IMR-90 (cell line): ENCODE results near the gene FOSL1. TPM values are rescaled to one million over a fixed set of nuclear protein-coding genes. Genes with fewer than 3 reads are reported as not detected.

ENCODE experiments used
- ATAC-seq: fragments of 200-7000 bp; cut with Tn5 transposase; 2 replicates; pipeline ENCODE4 v1.9.1; 2020; ENCODE audit warnings: low read depth, mild to moderate bottlenecking, moderate library complexity
- BruUV-seq: library from RNA; stranded (reverse); fragments of 400-500 nt; replicated peaks from 2 replicates; lab custom pipeline; 2021; lab: Mats Ljungman, UMichigan
- CTCF ChIA-PET: fragments of 300-600 bp; formaldehyde crosslinking; extraction: SDS; loops from one replicate; lab custom pipeline; 2021; ENCODE audit warnings: antibody characterized with exemption; lab: Yijun Ruan, JAX
- POLR2A ChIA-PET: fragments of 300-600 bp; sonication (Branson Sonifier 250); formaldehyde crosslinking; loops from one replicate; lab custom pipeline; 2022; ENCODE audit warnings: antibody characterized with exemption; ENCODE audit not compliant: unreplicated experiment; lab: Charles Lee
- DNase-seq: peaks from one replicate; pipeline ENCODE4 v3.0.0; 2013
- H2AFZ ChIP-seq: replicated peaks from 2 replicates; pipeline ENCODE3; 2013; ENCODE audit warnings: low read length, mild to moderate bottlenecking; ENCODE audit not compliant: poor library complexity
- H2AK5ac ChIP-seq: 2 replicates; pipeline ENCODE4 v1.6.1; 2013; ENCODE audit warnings: low read depth, low read length, inconsistent platforms
- H2AK9ac ChIP-seq: replicated peaks from 2 replicates; pipeline ENCODE3; 2013; ENCODE audit warnings: mild to moderate bottlenecking, low read depth, low read length, moderate library complexity; ENCODE audit not compliant: poor library complexity
- H2BK120ac ChIP-seq: 2 replicates; pipeline ENCODE4 v1.6.1; 2013; ENCODE audit warnings: low read depth, low read length, inconsistent platforms
- H2BK15ac ChIP-seq: 3 replicates; pipeline ENCODE4 v1.6.1; 2013; ENCODE audit warnings: low read depth, low read length, inconsistent platforms
- H2BK20ac ChIP-seq: 2 replicates; pipeline ENCODE4 v1.6.1; 2013; ENCODE audit warnings: low read depth, mild to moderate bottlenecking, inconsistent platforms, low read length, moderate library complexity
- H2BK5ac ChIP-seq: 2 replicates; pipeline ENCODE4 v1.6.1; 2013; ENCODE audit warnings: mild to moderate bottlenecking, low read depth, low read length, inconsistent platforms; ENCODE audit not compliant: poor library complexity, severe bottlenecking
- H3K14ac ChIP-seq: replicated peaks from 2 replicates; pipeline ENCODE4 v1.6.1; 2013; ENCODE audit warnings: low read depth, low read length, inconsistent platforms
- H3K18ac ChIP-seq: 2 replicates; pipeline ENCODE4 v1.6.1; 2013; ENCODE audit warnings: low read depth, low read length, control low read depth
- H3K23ac ChIP-seq: 2 replicates; pipeline ENCODE4 v1.6.1; 2013; ENCODE audit warnings: low read depth, low read length, inconsistent platforms
- H3K27ac ChIP-seq: 2 replicates; pipeline ENCODE4 v1.5.1; 2013; ENCODE audit warnings: mild to moderate bottlenecking, control low read depth, low read length; ENCODE audit not compliant: insufficient read depth
- H3K27me3 ChIP-seq: 2 replicates; pipeline ENCODE4 v1.6.1; 2013; ENCODE audit warnings: low read length; ENCODE audit not compliant: control insufficient read depth, insufficient read depth
- H3K36me3 ChIP-seq: 2 replicates; pipeline ENCODE4 v1.6.1; 2013; ENCODE audit warnings: low read length, mixed read lengths; ENCODE audit not compliant: control insufficient read depth, insufficient read depth
- H3K4ac ChIP-seq: 2 replicates; pipeline ENCODE4 v1.6.1; 2013; ENCODE audit warnings: low read depth, low read length, inconsistent platforms
- H3K4me1 ChIP-seq: 2 replicates; pipeline ENCODE4 v1.6.1; 2013; ENCODE audit warnings: low read length, mixed read lengths; ENCODE audit not compliant: control insufficient read depth, insufficient read depth
- H3K4me2 ChIP-seq: 2 replicates; pipeline ENCODE4 v1.6.1; 2013; ENCODE audit warnings: low read depth, mild to moderate bottlenecking, control low read depth, low read length, moderate library complexity
- H3K4me3 ChIP-seq: 2 replicates; pipeline ENCODE4 v1.5.1; 2013; ENCODE audit warnings: low read depth, mild to moderate bottlenecking, control low read depth, low read length, moderate library complexity; ENCODE audit not compliant: insufficient read depth
- H3K56ac ChIP-seq: 2 replicates; pipeline ENCODE4 v1.6.1; 2013; ENCODE audit warnings: low read length, inconsistent platforms; ENCODE audit not compliant: insufficient read depth; ENCODE audit errors: extremely low read depth
- H3K79me1 ChIP-seq, 2 experiments: 2 replicates each; pipeline ENCODE4 v1.6.1; 2013; ENCODE audit warnings: low read length in 2 of 2, inconsistent platforms in 1 of 2, low read depth in 1 of 2
- H3K9ac ChIP-seq: 2 replicates; pipeline ENCODE4 v1.6.1; 2013; ENCODE audit warnings: low read depth, low read length, control low read depth
- H3K9me1 ChIP-seq: 2 replicates; pipeline ENCODE4 v1.6.1; 2013; ENCODE audit warnings: low read length, inconsistent platforms; ENCODE audit not compliant: insufficient read depth
- H3K9me3 ChIP-seq: 2 replicates; pipeline ENCODE4 v1.6.1; 2013; ENCODE audit warnings: low read length; ENCODE audit not compliant: control insufficient read depth, insufficient read depth
- H4K20me1 ChIP-seq: 2 replicates; pipeline ENCODE4 v1.6.1; 2013; ENCODE audit warnings: low read length, inconsistent platforms; ENCODE audit not compliant: insufficient read depth
- H4K5ac ChIP-seq: 2 replicates; pipeline ENCODE4 v1.6.1; 2013; ENCODE audit warnings: mild to moderate bottlenecking, low read depth, low read length, control low read depth
- H4K8ac ChIP-seq, 2 experiments: 2 replicates each; pipeline ENCODE4 v1.6.1; 2013; ENCODE audit warnings: low read depth in 2 of 2, low read length in 2 of 2, control low read depth in 1 of 2, inconsistent platforms in 1 of 2
- H4K91ac ChIP-seq: 2 replicates; pipeline ENCODE4 v1.6.1; 2013; ENCODE audit warnings: low read depth, low read length, inconsistent platforms; ENCODE audit not compliant: insufficient read depth
- MAFK ChIP-seq: IDR thresholded peaks from 2 replicates; pipeline ENCODE4 v1.6.1; 2012; ENCODE audit warnings: low read depth, low read length, improper control_type of control experiment
- MAZ ChIP-seq: IDR thresholded peaks from 2 replicates; pipeline ENCODE4 v1.6.1; 2012; ENCODE audit warnings: low read depth, mild to moderate bottlenecking, low read length, improper control_type of control experiment, moderate library complexity, borderline replicate concordance
- MXI1 ChIP-seq: IDR thresholded peaks from 2 replicates; pipeline ENCODE4 v1.6.1; 2012; ENCODE audit warnings: low read depth, mild to moderate bottlenecking, low read length, moderate library complexity, borderline replicate concordance
- RAD21 ChIP-seq: IDR thresholded peaks from 2 replicates; pipeline ENCODE4 v1.6.1; 2012; ENCODE audit warnings: low read length, improper control_type of control experiment
- RFX5 ChIP-seq: IDR thresholded peaks from 2 replicates; pipeline ENCODE4 v1.8.0; 2012; ENCODE audit warnings: low read depth, mild to moderate bottlenecking, low read length, moderate library complexity
- SMC3 ChIP-seq: fragments of 150-350 bp; IDR thresholded peaks from 2 replicates; pipeline ENCODE4 v1.6.1; 2016; ENCODE audit warnings: low read depth, mild to moderate bottlenecking, antibody characterized with exemption, low read length, moderate library complexity
- WGBS, 2 experiments: methylation state at CpG; one replicate each; pipeline versions ENCODE4 v1.1.5 to v1.1.7; 2013; ENCODE audit warnings: missing lambda C conversion rate in 2 of 2; ENCODE audit not compliant: insufficient read length in 1 of 2; ENCODE audit errors: extremely low coverage in 2 of 2; 5-methylcytosine and 5-hydroxymethylcytosine counted together
- dilution Hi-C: fragments of 300-500 bp; cut with HindIII; formaldehyde crosslinking; loops from one replicate; pipeline ENCODE4 v1.14.3; 2018; ENCODE audit warnings: low sequenced_read_pairs; ENCODE audit not compliant: unreplicated experiment
- in situ Hi-C: fragments of 300-500 bp; cut with MboI; formaldehyde crosslinking; loops from 3 replicates; pipeline ENCODE4 v1.14.3; 2019; ENCODE audit warnings: low sequenced_read_pairs, inconsistent platforms, mixed read lengths
- intact Hi-C: fragments of 100-400 bp; cut with micrococcal nuclease; formaldehyde crosslinking; loops from 2 replicates; pipeline ENCODE4 v1.10.0; 2022
- polyA plus RNA-seq, 3 experiments: library from polyadenylated mRNA; depleted of rRNA; stranded (reverse); fragments of >200 nt; gene quantifications; 2 replicates each; pipeline ENCODE4 v1.2.3, GENCODE V29; 2012; ENCODE audit warnings: low replicate concordance in 1 of 3
- total RNA-seq: library from RNA; depleted of rRNA; stranded (reverse); fragments of >200 nt; gene quantifications from 2 replicates; pipeline ENCODE4 v1.2.3, GENCODE V29; 2012
- TF ChIP-seq, protein P1 (sequence below): conservative IDR thresholded peaks from 2 replicates; pipeline ENCODE4 v1.5.1; 2012; ENCODE audit warnings: mild to moderate bottlenecking, low read depth, low read length, improper control_type of control experiment

The FOSL1 gene
- total and polyA plus RNA-seq, 2 of the 4 experiments (the other 2 are of a cell fraction), result 17.2 to 107 TPM

DNA sequence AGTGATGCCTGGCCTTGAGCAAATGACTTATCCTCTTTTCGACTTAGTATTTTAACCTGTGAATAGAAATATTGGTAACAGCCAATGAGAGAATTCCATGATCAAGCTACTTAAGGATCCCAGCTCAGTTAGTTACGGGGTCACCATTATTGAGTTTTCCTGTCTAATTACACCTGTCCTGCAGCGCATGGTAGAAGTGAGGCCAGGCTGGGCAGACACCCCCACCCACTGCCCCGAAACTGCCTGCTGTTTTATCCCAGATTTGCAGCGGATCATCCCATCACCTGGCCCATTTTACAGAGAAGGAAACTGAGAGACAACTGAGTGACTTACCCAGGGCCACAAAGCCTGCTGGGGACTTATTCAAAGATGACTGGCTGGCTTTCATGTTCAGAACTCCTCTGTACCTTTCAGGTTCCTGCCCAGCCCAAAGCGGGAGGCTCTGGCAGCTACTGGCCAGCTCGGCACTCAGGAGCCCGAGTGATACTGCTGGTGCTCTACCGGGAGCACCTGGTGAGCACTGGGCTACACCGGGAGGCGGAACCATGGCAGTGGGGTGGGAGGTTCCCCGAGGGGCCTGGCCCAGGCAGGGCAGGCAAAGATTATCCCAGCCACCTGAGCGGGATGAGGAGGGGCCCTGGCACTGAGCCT lies 38.5 kb downstream of the FOSL1 start (continued):
- TF ChIP-seq MAFK, result no peak

DNA sequence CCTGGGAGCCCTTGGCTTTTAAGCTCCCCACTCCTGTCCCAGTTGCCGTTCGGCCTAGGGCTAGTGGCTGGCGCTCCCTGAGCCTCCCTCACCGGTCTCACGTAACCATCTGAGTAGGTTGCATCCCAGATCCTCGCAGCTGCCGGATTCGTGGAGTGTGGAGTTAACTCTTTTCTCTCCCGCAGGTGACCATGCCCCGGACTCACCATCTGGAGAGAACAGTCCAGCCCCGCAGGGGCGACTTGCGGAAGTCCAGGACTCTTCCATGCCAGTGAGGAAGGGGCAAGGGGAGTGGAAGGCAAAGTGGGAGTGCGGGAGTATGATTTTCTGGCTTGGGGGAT lies 39.1 kb downstream of the FOSL1 start:
- no peak overlapping the region for H2BK20ac ChIP-seq
- peak overlapping the region; percentile 95 for H3K4me3 ChIP-seq
- H2AK5ac ChIP-seq, result peak overlapping the region; percentile 96
- ATAC-seq (no peak), DNase-seq (no peak)
- WGBS, 2 experiments, result 20% methylated on average over 2 of the region's 14 CpGs; no CpG with 5 or more reads in 1 of the 2 experiments
- no peaks in the 10 kb centered on the region for H3K9me3 ChIP-seq
- peak overlapping the region; percentile 98 for H3K4ac ChIP-seq
- H3K23ac ChIP-seq, result peak overlapping the region; percentile 94
- H4K5ac ChIP-seq, result peak overlapping the region; percentile 68
- peak overlapping the region; percentile 96 for H3K9ac ChIP-seq
- peak overlapping the region; percentile 62 for H3K18ac ChIP-seq
- TF ChIP-seq SMC3 (no peak), MXI1 (no peak), RAD21 (no peak), RFX5 (no peak), MAZ (no peak)
- TF ChIP-seq, protein P1, sequence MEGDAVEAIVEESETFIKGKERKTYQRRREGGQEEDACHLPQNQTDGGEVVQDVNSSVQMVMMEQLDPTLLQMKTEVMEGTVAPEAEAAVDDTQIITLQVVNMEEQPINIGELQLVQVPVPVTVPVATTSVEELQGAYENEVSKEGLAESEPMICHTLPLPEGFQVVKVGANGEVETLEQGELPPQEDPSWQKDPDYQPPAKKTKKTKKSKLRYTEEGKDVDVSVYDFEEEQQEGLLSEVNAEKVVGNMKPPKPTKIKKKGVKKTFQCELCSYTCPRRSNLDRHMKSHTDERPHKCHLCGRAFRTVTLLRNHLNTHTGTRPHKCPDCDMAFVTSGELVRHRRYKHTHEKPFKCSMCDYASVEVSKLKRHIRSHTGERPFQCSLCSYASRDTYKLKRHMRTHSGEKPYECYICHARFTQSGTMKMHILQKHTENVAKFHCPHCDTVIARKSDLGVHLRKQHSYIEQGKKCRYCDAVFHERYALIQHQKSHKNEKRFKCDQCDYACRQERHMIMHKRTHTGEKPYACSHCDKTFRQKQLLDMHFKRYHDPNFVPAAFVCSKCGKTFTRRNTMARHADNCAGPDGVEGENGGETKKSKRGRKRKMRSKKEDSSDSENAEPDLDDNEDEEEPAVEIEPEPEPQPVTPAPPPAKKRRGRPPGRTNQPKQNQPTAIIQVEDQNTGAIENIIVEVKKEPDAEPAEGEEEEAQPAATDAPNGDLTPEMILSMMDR, result no peak
- H2BK15ac ChIP-seq, result peak overlapping the region; percentile 41; the same call in 1 of the 3 replicates
- H3K9me1 ChIP-seq, result peaks cover 6% of the 10 kb centered on the region
- H3K79me1 ChIP-seq, result peaks cover 6 to 66% of the 10 kb centered on the region in 2 experiments; a peak in 3 of 4 replicates
- in situ Hi-C loops, result no loop called here
- H4K91ac ChIP-seq, result peak overlapping the region; percentile 98
- H4K8ac ChIP-seq, result peak overlapping the region; percentile 94 to 99
- no TSS peak for BruUV-seq
- H2BK5ac ChIP-seq, result peak overlapping the region; percentile 90
- peaks cover 8% of the 10 kb centered on the region for H3K4me1 ChIP-seq
- ChIA-PET POLR2A (interaction anchor here (0.6 to 0.8 kb wide), 2 partner anchors 10 to 11 kb away, joined by 3 to 7 read pairs; no protein-coding TSS in a partner anchor), CTCF (interaction anchor here (2.4 kb wide), 1 partner anchor 27 kb away, joined by 8 read pairs; the partner anchor contains the start of gene FIBP)
- H2BK120ac ChIP-seq, result peak overlapping the region; percentile 70
- H3K27ac ChIP-seq, result peak overlapping the region; percentile 89
- peak overlapping the region; percentile 87 for H3K14ac ChIP-seq
- H2AK9ac ChIP-seq, result peak overlapping the region; percentile 100
- H2AFZ ChIP-seq, result peak overlapping the region; percentile 93
- peaks cover 52% of the 10 kb centered on the region for H3K36me3 ChIP-seq
- dilution Hi-C loops, result no loop called here
- peak overlapping the region; percentile 60 for H3K56ac ChIP-seq
- intact Hi-C loops, result no loop called here
- H3K4me2 ChIP-seq, result peak overlapping the region; percentile 89
- H3K27me3 ChIP-seq, result no peaks in the 10 kb centered on the region
- H4K20me1 ChIP-seq, result peaks cover 39% of the 10 kb centered on the region
